Stimulated activated CD4-positive, alpha-beta T cell treated with anti-CD3 and anti-CD28 coated beads, Interleukin-1b, Interleukin-23, amount 100 ng/mL, for 4 hours (primary cell): Measurements from ENCODE around the gene BRI3.
A peak's percentile ranks its signal among the peaks of the same experiment; 100 is the strongest.

Source experiments
- DNase-seq, 2 donors: peaks; one replicate each; pipeline ENCODE4 v3.0.0-alpha.2; 2020; ENCODE audit warnings: low read depth in 2 of 2

Gene BRI3

GRCh38 chr7:98280791-98281756, at the start of gene BRI3:
Gene BRI3, plus strand, starts transcription at chr7:98281686. Its CDS starts 110 bp downstream, at chr7:98281796.
- DNase-seq: peak; percentile 91 to 97

- DNase-seq: no peak
These were observed 49.3 kb upstream of the BRI3 start for GRCh38 chr7:98232263-98232585.

- DNase-seq: no peak
These were observed 48.7 kb upstream of the BRI3 start for GRCh38 chr7:98232799-98233198.

GRCh38 chr7:98233219-98234070, 48.0 kb upstream of the BRI3 start:
- no peak for DNase-seq

- DNase-seq: no peak
These were observed 46.9 kb upstream of the BRI3 start for GRCh38 chr7:98234429-98235147.

GRCh38 chr7:98235901-98236300, 45.6 kb upstream of the BRI3 start:
- DNase-seq: no peak

GRCh38 chr7:98236355-98237185, 44.9 kb upstream of the BRI3 start:
- no peak for DNase-seq

- no peak for DNase-seq
These were observed 43.4 kb upstream of the BRI3 start for GRCh38 chr7:98238076-98238475.

- DNase-seq: no peak
These were observed 42.5 kb upstream of the BRI3 start for GRCh38 chr7:98238976-98239375.

GRCh38 chr7:98240961-98241673, 40.4 kb upstream of the BRI3 start:
- DNase-seq: no peak

- no peak for DNase-seq
These were observed 39.7 kb upstream of the BRI3 start for GRCh38 chr7:98241674-98242241.

GRCh38 chr7:98242342-98242741, 39.1 kb upstream of the BRI3 start:
- no peak for DNase-seq

- no peak for DNase-seq
These were observed 38.6 kb upstream of the BRI3 start for GRCh38 chr7:98242934-98243333.

GRCh38 chr7:98244871-98245270, 36.6 kb upstream of the BRI3 start:
- no peak for DNase-seq

GRCh38 chr7:98248156-98248555, 33.3 kb upstream of the BRI3 start:
- no peak for DNase-seq

- no peak for DNase-seq
These were observed 32.4 kb upstream of the BRI3 start for GRCh38 chr7:98249106-98249505.

GRCh38 chr7:98250789-98251188, 30.7 kb upstream of the BRI3 start:
- peak in 1 of 2 donors; percentile 13 for DNase-seq

- DNase-seq: peak in 1 of 2 donors; percentile 5
These were observed 30.3 kb upstream of the BRI3 start for GRCh38 chr7:98251231-98251600.

GRCh38 chr7:98251601-98252424, 29.7 kb upstream of the BRI3 start, which contains the start of gene TECPR1:
Gene TECPR1, minus strand, starts transcription at chr7:98252232. Its CDS starts 6,086 bp downstream, at chr7:98246146.
- peak; percentile 53 to 80 for DNase-seq
